Measurements from ENCODE around the gene LOXL3.

GRCh38 chr2:74581463-74581862, 27.7 kb upstream of the LOXL3 start:
- TF ChIP-seq POLR2A (IDR thresholded peaks at IDR 0.05; ENCODE audit: borderline replicate concordance, extremely low read depth, insufficient read depth, insufficient read length) (no peak), POLR2AphosphoS5 (IDR thresholded peaks at IDR 0.05; ENCODE audit: low read depth, low read length) (no peak), EZH2phosphoT487 (IDR thresholded peaks at IDR 0.05; ENCODE audit: borderline replicate concordance) (no peak)
- TF ChIP-seq, protein P1, sequence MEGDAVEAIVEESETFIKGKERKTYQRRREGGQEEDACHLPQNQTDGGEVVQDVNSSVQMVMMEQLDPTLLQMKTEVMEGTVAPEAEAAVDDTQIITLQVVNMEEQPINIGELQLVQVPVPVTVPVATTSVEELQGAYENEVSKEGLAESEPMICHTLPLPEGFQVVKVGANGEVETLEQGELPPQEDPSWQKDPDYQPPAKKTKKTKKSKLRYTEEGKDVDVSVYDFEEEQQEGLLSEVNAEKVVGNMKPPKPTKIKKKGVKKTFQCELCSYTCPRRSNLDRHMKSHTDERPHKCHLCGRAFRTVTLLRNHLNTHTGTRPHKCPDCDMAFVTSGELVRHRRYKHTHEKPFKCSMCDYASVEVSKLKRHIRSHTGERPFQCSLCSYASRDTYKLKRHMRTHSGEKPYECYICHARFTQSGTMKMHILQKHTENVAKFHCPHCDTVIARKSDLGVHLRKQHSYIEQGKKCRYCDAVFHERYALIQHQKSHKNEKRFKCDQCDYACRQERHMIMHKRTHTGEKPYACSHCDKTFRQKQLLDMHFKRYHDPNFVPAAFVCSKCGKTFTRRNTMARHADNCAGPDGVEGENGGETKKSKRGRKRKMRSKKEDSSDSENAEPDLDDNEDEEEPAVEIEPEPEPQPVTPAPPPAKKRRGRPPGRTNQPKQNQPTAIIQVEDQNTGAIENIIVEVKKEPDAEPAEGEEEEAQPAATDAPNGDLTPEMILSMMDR (IDR thresholded peaks at IDR 0.05 in 2 of 3, conservative IDR thresholded peaks at IDR 0.05 in 1 of 3; ENCODE audit: borderline replicate concordance in 1 of 3, insufficient read depth in 1 of 3, low read depth in 2 of 3, low read length in 2 of 3): no peak
